OCI-LY3 (cell line): ENCODE measurements around the gene TMEFF2.

Experiments used
- H2AFZ ChIP-seq: fragments of 200-600, 300-600 bp; shearing (Covaris generic); 2 replicates; pipeline ENCODE4 v1.6.0; 2014; ENCODE audit warnings: antibody characterized with exemption, low read depth, low read length
- H3K27ac ChIP-seq: fragments of 200-600, 300-600 bp; sonication (generic); 2 replicates; pipeline ENCODE4 v1.5.1; 2014; ENCODE audit warnings: mild to moderate bottlenecking, low read length, moderate library complexity, mixed read lengths
- H3K27me3 ChIP-seq: fragments of 200-600, 300-600 bp; sonication (generic); 2 replicates; pipeline ENCODE4 v1.6.1; 2014; ENCODE audit warnings: low read depth, low read length, mixed read lengths
- H3K36me3 ChIP-seq: fragments of 200-600, 300-600 bp; sonication (generic); replicated peaks from 2 replicates; pipeline ENCODE3; 2014; ENCODE audit warnings: low read depth, low read length, mixed read lengths
- H3K4me1 ChIP-seq: fragments of 300-600, 200-600 bp; sonication (generic); 2 replicates; pipeline ENCODE4 v1.6.1; 2014; ENCODE audit warnings: low read length, mixed read lengths
- H3K4me2 ChIP-seq: fragments of 200-600, 300-600 bp; sonication (generic); 2 replicates; pipeline ENCODE4 v1.6.1; 2014; ENCODE audit warnings: low read length, mixed read lengths
- H3K4me3 ChIP-seq: fragments of 300-600, 200-600 bp; sonication (generic); 2 replicates; pipeline ENCODE4 v1.5.1; 2014; ENCODE audit warnings: antibody characterized with exemption, mild to moderate bottlenecking, low read length, moderate library complexity
- H3K79me2 ChIP-seq: fragments of 300-600, 200-600 bp; shearing (Covaris generic); 2 replicates; pipeline ENCODE4 v1.6.1; 2014; ENCODE audit warnings: mild to moderate bottlenecking, low read length, mixed read lengths
- H3K9ac ChIP-seq: fragments of 300-600, 200-600 bp; shearing (Covaris generic); 2 replicates; pipeline ENCODE4 v1.6.0; 2014; ENCODE audit warnings: mild to moderate bottlenecking, low read length, moderate library complexity
- H3K9me3 ChIP-seq: fragments of 200-600, 300-600 bp; shearing (Covaris generic); 2 replicates; pipeline ENCODE4 v1.6.1; 2014; ENCODE audit warnings: low read length, mixed read lengths; ENCODE audit not compliant: insufficient read depth
- H4K20me1 ChIP-seq: fragments of 200-600, 300-600 bp; sonication (generic); 2 replicates; pipeline ENCODE4 v1.6.1; 2016; ENCODE audit warnings: low read length, mixed read lengths; ENCODE audit not compliant: insufficient read depth
- CTCF ChIP-seq: fragments of 200-600, 300-600 bp; sonication (generic); IDR thresholded peaks from 2 replicates; pipeline ENCODE4 v1.5.1; 2014; ENCODE audit warnings: antibody characterized with exemption, low read length, low read depth
- EZH2phosphoT487 ChIP-seq: fragments of 200-600 bp; shearing (Covaris generic); IDR thresholded peaks from 2 replicates; pipeline ENCODE4 v1.6.1; 2018; ENCODE audit warnings: antibody characterized with exemption, mixed run types, low read depth

TMEFF2 gene

GRCh38 chr2:191915750-191916149 is 279.0 kb downstream of the TMEFF2 start:
- H3K4me2 ChIP-seq = no peak overlapping the region
- peaks cover 7% of the 10 kb centered on the region for H3K4me1 ChIP-seq
- no peak for TF ChIP-seq EZH2phosphoT487
- TF ChIP-seq CTCF = no peak
- no peak overlapping the region for H3K9ac ChIP-seq
- no peaks in the 10 kb centered on the region for H3K36me3 ChIP-seq
- H3K9me3 ChIP-seq = no peaks in the 10 kb centered on the region
- no peak overlapping the region for H3K4me3 ChIP-seq
- H4K20me1 ChIP-seq = no peaks in the 10 kb centered on the region
- H3K27me3 ChIP-seq = peaks cover 22% of the 10 kb centered on the region
- H3K79me2 ChIP-seq = no peaks in the 10 kb centered on the region
- H3K27ac ChIP-seq = no peak overlapping the region
- no peak overlapping the region for H2AFZ ChIP-seq

- no peaks in the 10 kb centered on the region for H3K36me3 ChIP-seq
- TF ChIP-seq EZH2phosphoT487 (no peak), CTCF (no peak)
- no peak overlapping the region for H3K27ac ChIP-seq
- H3K4me1 ChIP-seq = peaks cover 10% of the 10 kb centered on the region
- H3K9me3 ChIP-seq = no peaks in the 10 kb centered on the region
- no peaks in the 10 kb centered on the region for H4K20me1 ChIP-seq
- H3K9ac ChIP-seq = no peak overlapping the region
- H3K4me2 ChIP-seq = peak overlapping the region; percentile 31
- no peaks in the 10 kb centered on the region for H3K79me2 ChIP-seq
- no peak overlapping the region for H2AFZ ChIP-seq
- H3K27me3 ChIP-seq = peaks cover 13% of the 10 kb centered on the region
- no peak overlapping the region for H3K4me3 ChIP-seq
Observed at GRCh38 chr2:191913796-191914195, 280.9 kb downstream of the TMEFF2 start.

DNA sequence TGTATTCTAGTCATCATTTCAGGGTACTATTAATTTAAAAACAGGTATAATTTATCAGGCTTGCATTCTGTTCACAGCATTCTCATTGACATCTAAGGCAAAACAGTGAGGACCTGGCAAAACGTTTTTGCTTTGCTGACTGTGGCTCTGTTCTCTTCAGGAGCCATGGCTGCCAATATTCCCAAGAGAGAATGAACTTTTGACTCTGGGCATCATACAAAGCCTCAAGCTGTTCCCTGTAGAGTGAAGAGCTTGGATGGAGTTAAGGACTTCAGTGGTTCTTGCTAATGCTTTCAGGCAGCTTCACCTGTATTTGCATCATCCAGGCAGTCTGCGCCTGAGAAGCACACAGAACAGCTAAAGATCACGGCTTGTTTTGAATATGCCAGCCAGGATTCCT is 282.0 kb downstream of the TMEFF2 start:
- H3K27ac ChIP-seq = no peak overlapping the region
- TF ChIP-seq CTCF (no peak), EZH2phosphoT487 (no peak)
- no peaks in the 10 kb centered on the region for H3K79me2 ChIP-seq
- no peaks in the 10 kb centered on the region for H4K20me1 ChIP-seq
- no peak overlapping the region for H3K4me3 ChIP-seq
- H3K36me3 ChIP-seq = no peaks in the 10 kb centered on the region
- peaks cover 13% of the 10 kb centered on the region for H3K27me3 ChIP-seq
- H3K4me1 ChIP-seq = peaks cover 10% of the 10 kb centered on the region
- H2AFZ ChIP-seq = no peak overlapping the region
- H3K4me2 ChIP-seq = no peak overlapping the region
- H3K9ac ChIP-seq = no peak overlapping the region
- H3K9me3 ChIP-seq = no peaks in the 10 kb centered on the region

GRCh38 chr2:191910518-191910917 is 284.2 kb downstream of the TMEFF2 start:
- Histone ChIP-seq H3K9ac (no peak overlapping the region), H2AFZ (no peak overlapping the region), H3K4me1 (peaks cover 10% of the 10 kb centered on the region), H3K4me3 (no peak overlapping the region), H3K36me3 (no peaks in the 10 kb centered on the region), H3K27me3 (peaks cover 8% of the 10 kb centered on the region), H3K4me2 (no peak overlapping the region), H3K9me3 (no peaks in the 10 kb centered on the region), H4K20me1 (no peaks in the 10 kb centered on the region), H3K79me2 (no peaks in the 10 kb centered on the region), H3K27ac (no peak overlapping the region)
- TF ChIP-seq CTCF (no peak), EZH2phosphoT487 (no peak)
